DMS79 (cell line): ENCODE data around the gene ANKS1B.
"Not testable (repeated sequence)": the region's sequence is repeated elsewhere in the genome, so short reads cannot be mapped to it uniquely, and the experiment has no call there.

Source experiments
- DNase-seq: peaks from one replicate; lab custom pipeline; 2025; lab: John Stamatoyannopoulos, UW

Gene ANKS1B

GRCh38 chr12:99984271-99985128 lies at the start of gene ANKS1B:
Gene ANKS1B (minus strand): TSS chr12:99984936. CDS start chr12:99984237, 699 bp downstream.
- DNase-seq: peak; percentile 28

- DNase-seq: no peak
Measured at GRCh38 chr12:100031836-100032235, 47.1 kb upstream of the ANKS1B start.

GRCh38 chr12:100027671-100028070 lies 42.9 kb upstream of the ANKS1B start:
- no peak for DNase-seq

- DNase-seq: no peak
Measured at GRCh38 chr12:100026241-100026640, 41.5 kb upstream of the ANKS1B start.

- no peak for DNase-seq
Measured at GRCh38 chr12:100024974-100025555, 40.3 kb upstream of the ANKS1B start.

GRCh38 chr12:100020370-100020769 lies 35.6 kb upstream of the ANKS1B start:
- no peak for DNase-seq

GRCh38 chr12:100017056-100017455 lies 32.3 kb upstream of the ANKS1B start:
- no peak for DNase-seq

GRCh38 chr12:100016304-100016703 lies 31.6 kb upstream of the ANKS1B start:
- DNase-seq: not testable (repeated sequence)

GRCh38 chr12:100005846-100006245 lies 21.1 kb upstream of the ANKS1B start:
- DNase-seq: not testable (repeated sequence)

- DNase-seq: no peak
Measured at GRCh38 chr12:99997806-99998205, 13.1 kb upstream of the ANKS1B start.

GRCh38 chr12:99996095-99996494 lies 11.4 kb upstream of the ANKS1B start:
- no peak for DNase-seq

- DNase-seq: no peak
Measured at GRCh38 chr12:99985631-99986030, 895 bp upstream of the ANKS1B start.

GRCh38 chr12:99985129-99985570 lies 414 bp upstream of the ANKS1B start:
- DNase-seq: peak; percentile 28

- no peak for DNase-seq
Measured at GRCh38 chr12:99983456-99984258, 1.1 kb downstream of the ANKS1B start.

- no peak for DNase-seq
Measured at GRCh38 chr12:99981639-99982190, 3.0 kb downstream of the ANKS1B start.

- no peak for DNase-seq
Measured at GRCh38 chr12:99979471-99979870, 5.3 kb downstream of the ANKS1B start.

GRCh38 chr12:99978152-99978551 lies 6.6 kb downstream of the ANKS1B start:
- no peak for DNase-seq

- no peak for DNase-seq
Measured at GRCh38 chr12:99977550-99977949, 7.2 kb downstream of the ANKS1B start.

- no peak for DNase-seq
Measured at GRCh38 chr12:99976762-99977161, 8.0 kb downstream of the ANKS1B start.

GRCh38 chr12:99975321-99975720 lies 9.4 kb downstream of the ANKS1B start:
- DNase-seq: no peak

- no peak for DNase-seq
Measured at GRCh38 chr12:99974146-99974545, 10.6 kb downstream of the ANKS1B start.

GRCh38 chr12:99966429-99966828 lies 18.3 kb downstream of the ANKS1B start:
- no peak for DNase-seq
